Suprapubic skin (tissue), 4 donors: ENCODE data around the gene TSC22D3. TPM values are rescaled to one million over a fixed set of nuclear protein-coding genes. Genes with fewer than 3 reads are reported as not detected.

Experiments
- DNase-seq, 2 donors: peaks; one replicate each; pipeline ENCODE4 v3.0.0-alpha.2; 2019; ENCODE audit warnings: low spot score in 2 of 2
- H3K27ac ChIP-seq: fragments of 200-600 bp; sonication (generic); one replicate; pipeline ENCODE4 v1.5.1; 2019
- H3K27me3 ChIP-seq: fragments of 200-600 bp; sonication (generic); one replicate; pipeline ENCODE4 v1.5.1; 2019
- H3K36me3 ChIP-seq: fragments of 200-600 bp; sonication (generic); one replicate; pipeline ENCODE4 v1.5.1; 2019
- H3K4me1 ChIP-seq: fragments of 200-600 bp; sonication (generic); one replicate; pipeline ENCODE4 v1.5.1; 2019
- H3K4me3 ChIP-seq: fragments of 200-600 bp; sonication (generic); one replicate; pipeline ENCODE4 v1.5.1; 2019; ENCODE audit warnings: mild to moderate bottlenecking
- H3K9me3 ChIP-seq: fragments of 200-600 bp; sonication (generic); one replicate; pipeline ENCODE4 v1.5.1; 2019
- CTCF ChIP-seq, 2 donors: fragments of 200-600 bp in 1 of 2; fragments of 450-650 bp in 1 of 2; sonication (generic) in 1 of 2; IDR thresholded peaks; one replicate each; pipeline ENCODE4 v1.5.1; 2016 to 2019; ENCODE audit warnings: antibody characterized with exemption in 2 of 2, mild to moderate bottlenecking in 1 of 2, moderate library complexity in 1 of 2
- EP300 ChIP-seq: sonication (generic); formaldehyde crosslinking; IDR thresholded peaks from one replicate; pipeline ENCODE4 v1.6.1; 2017; ENCODE audit warnings: antibody characterized with exemption
- POLR2A ChIP-seq, 2 donors: fragments of 450-650 bp; IDR thresholded peaks; one replicate each; pipeline ENCODE4 v1.6.1; 2017; ENCODE audit warnings: antibody characterized with exemption in 2 of 2, mild to moderate bottlenecking in 2 of 2, moderate library complexity in 2 of 2
- POLR2AphosphoS5 ChIP-seq, 3 donors: sonication (generic); formaldehyde crosslinking; IDR thresholded peaks; one replicate each; pipeline ENCODE4 v1.6.1; 2017; ENCODE audit warnings: antibody characterized with exemption in 3 of 3
- WGBS: methylation state at CpG from one replicate; pipeline ENCODE4 v1.1.5; 2018; 5-methylcytosine and 5-hydroxymethylcytosine counted together
- total RNA-seq, 4 donors: library from RNA; depleted of rRNA; stranded (reverse); fragments of >200 nt; gene quantifications; one replicate each; pipeline ENCODE4 v1.1.0, GENCODE V29; 2016

Gene TSC22D3
- total RNA-seq, 4 donors from 2014 or later, result 487 to 1,035 (median 681) TPM

GRCh38 chrX:107701493-107702121 lies 74.0 kb downstream of the TSC22D3 start:
- H3K27ac ChIP-seq, result peak overlapping the region; percentile 82
- H3K27me3 ChIP-seq, result no peaks in the 10 kb centered on the region
- H3K36me3 ChIP-seq, result no peaks in the 10 kb centered on the region
- peaks cover 24% of the 10 kb centered on the region for H3K4me1 ChIP-seq
- DNase-seq, result peak in 1 of 2 donors; percentile 40
- no peak overlapping the region for H3K4me3 ChIP-seq
- peak in 1 of 2 donors; percentile 12 for TF ChIP-seq POLR2A (IDR thresholded peaks at IDR 0.05)
- TF ChIP-seq POLR2AphosphoS5 (IDR thresholded peaks at IDR 0.05), result no peak
- H3K9me3 ChIP-seq, result no peaks in the 10 kb centered on the region
- 82% methylated on average over 1 of the region's 1 CpG for WGBS

DNA sequence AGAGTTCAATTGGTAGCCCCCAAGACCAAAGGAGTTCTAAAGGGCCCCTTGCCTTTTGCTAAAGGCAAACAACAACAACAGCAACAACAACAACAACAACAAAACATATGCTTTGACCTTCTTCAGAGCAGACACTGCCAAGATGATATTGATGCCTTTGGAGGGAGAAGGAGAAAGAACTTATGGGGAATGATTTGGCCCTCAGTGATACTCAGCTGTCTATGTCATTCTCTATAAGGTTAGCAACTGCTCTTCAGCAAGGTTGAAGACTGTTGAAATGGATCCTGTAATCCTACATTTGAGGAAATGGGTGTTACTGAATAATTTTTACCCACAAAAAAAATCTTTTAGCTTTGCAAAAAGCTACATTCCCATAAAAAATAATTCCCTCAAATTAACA lies 74.8 kb downstream of the TSC22D3 start:
- TF ChIP-seq POLR2A (IDR thresholded peaks at IDR 0.05), result no peak
- TF ChIP-seq POLR2AphosphoS5 (IDR thresholded peaks at IDR 0.05), result no peak
- no peak for TF ChIP-seq EP300
- TF ChIP-seq CTCF (IDR thresholded peaks at IDR 0.05), result no peak
- H3K4me1 ChIP-seq, result peaks cover 24% of the 10 kb centered on the region

GRCh38 chrX:107700317-107700774 lies 75.2 kb downstream of the TSC22D3 start:
- 14% methylated on average over 4 of the region's 4 CpGs for WGBS
- peak in 1 of 2 donors; percentile 67 for DNase-seq
- no peaks in the 10 kb centered on the region for H3K27me3 ChIP-seq
- no peaks in the 10 kb centered on the region for H3K9me3 ChIP-seq
- no peak overlapping the region for H3K4me3 ChIP-seq
- peaks cover 24% of the 10 kb centered on the region for H3K4me1 ChIP-seq
- H3K27ac ChIP-seq, result peak overlapping the region; percentile 82
- TF ChIP-seq POLR2AphosphoS5 (IDR thresholded peaks at IDR 0.05) (peak in 1 of 3 donors; percentile 48), POLR2A (IDR thresholded peaks at IDR 0.05) (no peak), EP300 (peak; percentile 63), CTCF (IDR thresholded peaks at IDR 0.05) (no peak)
- no peaks in the 10 kb centered on the region for H3K36me3 ChIP-seq

More for the DNA sequence above, 74.8 kb downstream of the TSC22D3 start:
- DNase-seq, result no peak
- Histone ChIP-seq H3K27ac (peak overlapping the region; percentile 82), H3K36me3 (no peaks in the 10 kb centered on the region), H3K27me3 (no peaks in the 10 kb centered on the region), H3K4me3 (no peak overlapping the region), H3K9me3 (no peaks in the 10 kb centered on the region)

DNA sequence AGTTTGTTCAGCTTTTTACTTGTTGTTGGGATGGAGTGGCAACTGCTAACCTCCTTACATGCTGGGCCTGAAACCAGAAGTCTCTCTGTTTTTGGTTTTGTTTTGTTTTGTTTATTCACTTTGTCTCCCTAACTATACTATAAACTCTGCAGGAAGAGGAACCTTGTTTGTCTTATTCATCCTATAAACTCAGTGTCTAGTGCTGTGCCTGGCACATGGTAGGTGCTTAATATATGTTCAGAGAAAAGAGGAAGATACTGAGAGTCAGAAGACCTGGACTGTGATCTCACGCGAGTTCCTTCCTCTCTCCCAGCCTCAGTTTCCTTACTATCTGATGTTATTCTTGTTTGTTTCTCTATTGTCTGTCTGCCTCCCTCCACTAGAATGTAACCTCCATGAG lies 76.0 kb downstream of the TSC22D3 start:
- Histone ChIP-seq H3K4me3 (no peak overlapping the region), H3K27me3 (no peaks in the 10 kb centered on the region), H3K27ac (peak overlapping the region; percentile 82), H3K9me3 (no peaks in the 10 kb centered on the region), H3K4me1 (peaks cover 24% of the 10 kb centered on the region), H3K36me3 (no peaks in the 10 kb centered on the region)
- TF ChIP-seq CTCF (IDR thresholded peaks at IDR 0.05) (no peak), POLR2A (IDR thresholded peaks at IDR 0.05) (no peak), POLR2AphosphoS5 (IDR thresholded peaks at IDR 0.05) (no peak), EP300 (no peak)
- DNase-seq, result peak in 1 of 2 donors; percentile 14
- WGBS, result 72% methylated on average over 2 of the region's 2 CpGs

DNA sequence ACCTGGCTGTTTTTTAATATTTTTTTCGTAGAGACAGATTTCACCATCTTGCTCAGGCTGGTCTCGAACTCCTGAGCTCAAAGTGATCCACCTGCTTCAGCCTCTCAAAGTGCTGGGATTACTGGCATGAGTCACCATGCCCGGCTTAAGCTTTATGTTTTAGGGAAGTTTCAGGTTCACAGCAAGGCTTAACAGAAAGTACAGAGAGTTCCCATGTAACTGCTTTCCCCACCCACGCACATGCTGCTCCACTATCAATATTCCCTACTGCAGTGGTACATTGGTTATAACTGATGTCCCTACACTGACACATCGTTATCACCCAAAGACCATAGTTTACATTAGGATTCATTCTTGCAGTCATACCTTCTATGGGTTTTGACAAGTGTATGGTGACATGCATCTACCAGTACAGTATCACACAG lies 84.6 kb downstream of the TSC22D3 start:
- no peak overlapping the region for H3K4me3 ChIP-seq
- H3K4me1 ChIP-seq, result peaks cover 2% of the 10 kb centered on the region
- no peaks in the 10 kb centered on the region for H3K9me3 ChIP-seq
- TF ChIP-seq POLR2A (IDR thresholded peaks at IDR 0.05), result no peak
- no peak for TF ChIP-seq CTCF (IDR thresholded peaks at IDR 0.05)
- no peak for TF ChIP-seq POLR2AphosphoS5 (IDR thresholded peaks at IDR 0.05)
- no peak for TF ChIP-seq EP300
- no peaks in the 10 kb centered on the region for H3K36me3 ChIP-seq
- H3K27ac ChIP-seq, result no peak overlapping the region
- 80% methylated on average over 5 of the region's 5 CpGs for WGBS
- no peaks in the 10 kb centered on the region for H3K27me3 ChIP-seq
- peak in 1 of 2 donors; percentile 36 for DNase-seq
